Esophagus squamous epithelium (tissue), 5 donors: ENCODE measurements around the gene BDKRB1. TPM values are rescaled to one million over a fixed set of nuclear protein-coding genes. Genes with fewer than 3 reads are reported as not detected.
"Not testable (repeated sequence)": the region's sequence is repeated elsewhere in the genome, so short reads cannot be mapped to it uniquely, and the experiment has no call there.

Experiments
- DNase-seq: peaks from one replicate; lab custom pipeline; 2025; lab: John Stamatoyannopoulos, UW
- H3K27ac ChIP-seq, 4 donors: fragments of 200-600 bp; sonication (generic); one replicate each; pipeline ENCODE4 v1.5.1; 2016 to 2019; ENCODE audit warnings: mild to moderate bottlenecking in 1 of 4
- H3K27me3 ChIP-seq, 4 donors: fragments of 200-600 bp; sonication (generic); 1 replicate in 3 of 4; 2 replicates in 1 of 4; pipeline versions ENCODE4 v1.5.1 to v1.6.0; 2017 to 2021; ENCODE audit warnings: antibody characterized with exemption in 1 of 4
- H3K36me3 ChIP-seq, 3 donors: fragments of 200-600 bp; sonication (generic); one replicate each; pipeline ENCODE4 v1.5.1; 2016 to 2019
- H3K4me1 ChIP-seq, 3 donors: fragments of 200-600 bp; sonication (generic); one replicate each; pipeline ENCODE4 v1.5.1; 2017 to 2019
- H3K4me3 ChIP-seq, 4 donors: fragments of 200-600 bp; sonication (generic); 1 replicate in 3 of 4; 2 replicates in 1 of 4; pipeline ENCODE4 v1.5.1; 2016 to 2019; ENCODE audit warnings: mild to moderate bottlenecking in 2 of 4, moderate library complexity in 1 of 4
- H3K9me3 ChIP-seq, 3 donors: fragments of 200-600 bp; sonication (generic); one replicate each; pipeline ENCODE4 v1.5.1; 2016 to 2019
- POLR2A ChIP-seq, 4 donors: fragments of 450-650 bp; IDR thresholded peaks; one replicate each; pipeline ENCODE4 v1.6.1; 2017; ENCODE audit warnings: antibody characterized with exemption in 4 of 4, mild to moderate bottlenecking in 4 of 4, moderate library complexity in 3 of 4
- WGBS, 2 donors: methylation state at CpG; one replicate each; pipeline ENCODE4 v1.1.5; 2018; 5-methylcytosine and 5-hydroxymethylcytosine counted together
- intact Hi-C: fragments of 100-400 bp; cut with DNase I; formaldehyde crosslinking; loops from one replicate; pipeline ENCODE4 v1.15.0; 2022
- total RNA-seq, 4 donors: library from RNA; depleted of rRNA; stranded (reverse); fragments of >200 nt; gene quantifications; one replicate each; pipeline ENCODE4 v1.1.0, GENCODE V29; 2016
- TF ChIP-seq, protein P1 (sequence below), 6 experiments: fragments of 450-650 bp in 4 of 6; fragments of 200-600 bp in 2 of 6; sonication (generic) in 2 of 6; IDR thresholded peaks; one replicate each; pipeline ENCODE4 v1.5.1; 2016 to 2019; ENCODE audit warnings: antibody characterized with exemption in 6 of 6, mild to moderate bottlenecking in 4 of 6, moderate library complexity in 4 of 6
- donor health status: DM: yes; HTN: yes; CAD: no.

The BDKRB1 gene
- total RNA-seq, 4 donors from 2014 or later = 4.0 to 12.2 (median 5.7) TPM

GRCh38 chr14:96238676-96239265, 17.2 kb upstream of the BDKRB1 start:
- WGBS, 2 donors = 63 to 80% methylated on average over 5 of the region's 7 CpGs
- Histone ChIP-seq H3K36me3 (peaks cover 15 to 78% (median 21%) of the 10 kb centered on the region in 3 donors), H3K4me3 (no peak overlapping the region)

DNA sequence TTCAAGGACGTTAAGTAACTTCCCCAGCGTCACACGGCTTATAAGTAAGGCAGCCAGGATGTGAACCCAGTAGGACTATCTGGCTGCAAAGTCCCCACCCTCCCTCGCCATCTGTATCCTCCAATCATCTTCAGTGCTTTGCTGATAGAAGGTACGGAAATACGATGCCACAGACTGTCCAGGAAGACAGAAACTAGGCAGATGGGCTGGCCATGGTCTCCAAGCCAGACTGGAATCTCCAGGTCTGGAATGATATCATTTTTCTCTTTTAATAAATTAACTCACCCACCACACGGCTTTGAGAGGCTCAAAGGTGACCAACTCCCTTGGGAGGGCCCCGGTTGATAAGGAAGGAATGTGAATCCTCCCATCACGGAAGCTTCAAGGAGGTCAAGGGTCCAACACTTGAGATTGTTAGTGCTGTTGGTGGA, 16.3 kb upstream of the BDKRB1 start:
- intact Hi-C loops = no loop called here
- WGBS, 2 donors = 67 to 81% methylated on average over 7 to 9 of the region's 9 CpGs
- no peak overlapping the region for H3K4me3 ChIP-seq
- DNase-seq = no peak
- peaks cover 15 to 87% (median 21%) of the 10 kb centered on the region in 3 donors for H3K36me3 ChIP-seq
- no peaks in the 10 kb centered on the region for H3K27me3 ChIP-seq
- H3K9me3 ChIP-seq = no peaks in the 10 kb centered on the region
- H3K27ac ChIP-seq = no peak overlapping the region
- TF ChIP-seq, protein P1, sequence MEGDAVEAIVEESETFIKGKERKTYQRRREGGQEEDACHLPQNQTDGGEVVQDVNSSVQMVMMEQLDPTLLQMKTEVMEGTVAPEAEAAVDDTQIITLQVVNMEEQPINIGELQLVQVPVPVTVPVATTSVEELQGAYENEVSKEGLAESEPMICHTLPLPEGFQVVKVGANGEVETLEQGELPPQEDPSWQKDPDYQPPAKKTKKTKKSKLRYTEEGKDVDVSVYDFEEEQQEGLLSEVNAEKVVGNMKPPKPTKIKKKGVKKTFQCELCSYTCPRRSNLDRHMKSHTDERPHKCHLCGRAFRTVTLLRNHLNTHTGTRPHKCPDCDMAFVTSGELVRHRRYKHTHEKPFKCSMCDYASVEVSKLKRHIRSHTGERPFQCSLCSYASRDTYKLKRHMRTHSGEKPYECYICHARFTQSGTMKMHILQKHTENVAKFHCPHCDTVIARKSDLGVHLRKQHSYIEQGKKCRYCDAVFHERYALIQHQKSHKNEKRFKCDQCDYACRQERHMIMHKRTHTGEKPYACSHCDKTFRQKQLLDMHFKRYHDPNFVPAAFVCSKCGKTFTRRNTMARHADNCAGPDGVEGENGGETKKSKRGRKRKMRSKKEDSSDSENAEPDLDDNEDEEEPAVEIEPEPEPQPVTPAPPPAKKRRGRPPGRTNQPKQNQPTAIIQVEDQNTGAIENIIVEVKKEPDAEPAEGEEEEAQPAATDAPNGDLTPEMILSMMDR (IDR thresholded peaks at IDR 0.05) = no peak
- TF ChIP-seq POLR2A (IDR thresholded peaks at IDR 0.05) = no peak
- no peaks in the 10 kb centered on the region for H3K4me1 ChIP-seq

More at GRCh38 chr14:96238676-96239265, 17.2 kb upstream of the BDKRB1 start:
- H3K27ac ChIP-seq = no peak overlapping the region
- no peak for DNase-seq
- intact Hi-C loops = no loop called here
- no peaks in the 10 kb centered on the region for H3K9me3 ChIP-seq
- peaks cover 0 to 7% (median 0%) of the 10 kb centered on the region in 3 donors for H3K4me1 ChIP-seq
- TF ChIP-seq POLR2A (IDR thresholded peaks at IDR 0.05) = no peak
- TF ChIP-seq, protein P1 (IDR thresholded peaks at IDR 0.05) = no peak
- H3K27me3 ChIP-seq = no peaks in the 10 kb centered on the region

DNA sequence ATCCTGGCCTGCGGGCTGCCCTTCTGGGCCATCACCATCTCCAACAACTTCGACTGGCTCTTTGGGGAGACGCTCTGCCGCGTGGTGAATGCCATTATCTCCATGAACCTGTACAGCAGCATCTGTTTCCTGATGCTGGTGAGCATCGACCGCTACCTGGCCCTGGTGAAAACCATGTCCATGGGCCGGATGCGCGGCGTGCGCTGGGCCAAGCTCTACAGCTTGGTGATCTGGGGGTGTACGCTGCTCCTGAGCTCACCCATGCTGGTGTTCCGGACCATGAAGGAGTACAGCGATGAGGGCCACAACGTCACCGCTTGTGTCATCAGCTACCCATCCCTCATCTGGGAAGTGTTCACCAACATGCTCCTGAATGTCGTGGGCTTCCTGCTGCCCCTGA, 15.4 kb upstream of the BDKRB1 start:
- intact Hi-C loops = no loop called here
- WGBS, 2 donors = 94% methylated on average over 12 to 16 of the region's 18 CpGs
- DNase-seq = no peak

GRCh38 chr14:96242126-96242525, 13.9 kb upstream of the BDKRB1 start:
- Histone ChIP-seq H3K9me3 (no peaks in the 10 kb centered on the region), H3K27me3 (no peaks in the 10 kb centered on the region), H3K27ac (no peak overlapping the region), H3K4me1 (peaks cover 3 to 11% (median 5%) of the 10 kb centered on the region in 3 donors), H3K36me3 (peaks cover 15 to 81% (median 21%) of the 10 kb centered on the region in 3 donors), H3K4me3 (no peak overlapping the region)
- intact Hi-C loops = no loop called here
- 90 to 92% methylated on average over 10 of the region's 10 CpGs for WGBS, 2 donors
- no peak for TF ChIP-seq POLR2A (IDR thresholded peaks at IDR 0.05)
- TF ChIP-seq, protein P1 (IDR thresholded peaks at IDR 0.05) = no peak
- DNase-seq = no peak

More for the DNA sequence above, 15.4 kb upstream of the BDKRB1 start:
- Histone ChIP-seq H3K36me3 (peaks cover 15 to 90% (median 21%) of the 10 kb centered on the region in 3 donors), H3K9me3 (no peaks in the 10 kb centered on the region), H3K27me3 (no peaks in the 10 kb centered on the region), H3K4me1 (no peaks in the 10 kb centered on the region), H3K4me3 (no peak overlapping the region), H3K27ac (no peak overlapping the region)
- TF ChIP-seq, protein P1 (IDR thresholded peaks at IDR 0.05) = no peak
- TF ChIP-seq POLR2A (IDR thresholded peaks at IDR 0.05) = no peak

- peaks cover 15 to 64% (median 21%) of the 10 kb centered on the region in 3 donors for H3K36me3 ChIP-seq
- no peaks in the 10 kb centered on the region for H3K27me3 ChIP-seq
- no peak overlapping the region for H3K4me3 ChIP-seq
- TF ChIP-seq, protein P1 (IDR thresholded peaks at IDR 0.05) = no peak
- TF ChIP-seq POLR2A (IDR thresholded peaks at IDR 0.05) = no peak
- H3K4me1 ChIP-seq = peaks cover 3 to 11% (median 5%) of the 10 kb centered on the region in 3 donors
- no peaks in the 10 kb centered on the region for H3K9me3 ChIP-seq
- 51 to 54% methylated on average over 5 of the region's 5 CpGs for WGBS, 2 donors
- intact Hi-C loops = no loop called here
- H3K27ac ChIP-seq = no peak overlapping the region
- no peak for DNase-seq
These were observed 12.2 kb upstream of the BDKRB1 start for GRCh38 chr14:96243785-96244184.

DNA sequence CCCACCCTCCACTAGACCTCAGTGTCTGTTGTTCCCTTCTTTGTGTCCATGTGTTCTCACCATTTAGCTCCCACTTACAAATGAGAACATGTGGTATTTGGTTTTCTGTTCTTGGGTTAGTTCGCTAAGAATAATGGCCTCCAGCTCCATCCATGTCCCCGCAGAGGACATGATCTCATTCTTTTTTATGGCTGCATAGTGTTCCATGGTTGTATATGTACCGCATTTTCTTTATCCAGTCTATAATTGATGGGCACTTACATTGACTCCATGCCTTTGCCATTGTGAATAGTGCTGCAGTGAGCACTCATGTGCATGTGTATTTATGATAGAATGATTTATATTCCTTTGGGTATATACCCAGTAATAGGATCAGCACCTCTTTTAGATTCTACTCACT, 10.9 kb upstream of the BDKRB1 start:
- intact Hi-C loops, H3K27me3 ChIP-seq, DNase-seq, H3K9me3 ChIP-seq, H3K4me3 ChIP-seq, H3K27ac ChIP-seq: not testable (repeated sequence)
- H3K4me1 ChIP-seq = peaks cover 3 to 11% (median 5%) of the 10 kb centered on the region in 3 donors
- WGBS, 2 donors = 94 to 98% methylated on average over 3 of the region's 3 CpGs
- peaks cover 15 to 51% (median 16%) of the 10 kb centered on the region in 3 donors for H3K36me3 ChIP-seq
